GM12891 (cell line): ENCODE results near the gene SLC12A9.

ENCODE experiments used
- POLR2A ChIP-seq: IDR thresholded peaks from 2 replicates; pipeline ENCODE4 v1.6.1; 2011; ENCODE audit warnings: low read depth, low read length, control low read depth
- POLR2AphosphoS5 ChIP-seq: IDR thresholded peaks from 2 replicates; pipeline ENCODE4 v1.6.1; 2011; ENCODE audit warnings: low read depth, low read length, control low read depth

GRCh38 chr7:100808354-100808875, 44.1 kb upstream of the SLC12A9 start:
- TF ChIP-seq POLR2A = no peak
- TF ChIP-seq POLR2AphosphoS5 = no peak
